Lower leg skin (tissue), 3 donors: ENCODE results near the gene UHRF1.
"Not testable (repeated sequence)": the region's sequence is repeated elsewhere in the genome, so short reads cannot be mapped to it uniquely, and the experiment has no call there.

Source experiments
- POLR2A ChIP-seq, 2 donors: fragments of 450-650 bp; IDR thresholded peaks; one replicate each; pipeline ENCODE4 v1.6.1; 2016 to 2017; ENCODE audit warnings: antibody characterized with exemption in 2 of 2, mild to moderate bottlenecking in 1 of 2, moderate library complexity in 1 of 2
- TF ChIP-seq, protein P1 (sequence below), 3 donors: fragments of 450-650 bp; IDR thresholded peaks; one replicate each; pipeline ENCODE4 v1.5.1; 2016; ENCODE audit warnings: antibody characterized with exemption in 3 of 3, mild to moderate bottlenecking in 3 of 3, moderate library complexity in 2 of 3

DNA sequence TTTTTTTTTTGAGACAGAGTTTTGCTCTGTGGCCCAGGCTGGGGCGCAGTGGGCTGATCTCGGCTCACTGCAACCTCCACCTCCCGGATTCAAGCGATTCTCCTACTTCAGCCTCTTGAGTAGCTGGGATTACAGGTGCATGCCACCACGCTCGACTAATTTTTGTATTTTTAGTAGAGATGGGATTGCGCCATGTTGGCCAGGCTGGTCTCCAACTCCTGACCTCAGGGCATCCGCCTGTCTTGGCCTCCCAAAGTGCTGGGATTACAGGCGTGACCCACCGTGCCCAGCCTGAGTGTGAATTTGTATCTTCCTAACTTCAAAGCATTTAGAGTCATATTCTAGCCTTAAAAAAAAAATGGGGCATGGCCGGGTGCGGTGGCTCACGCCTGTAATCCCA lies 66.3 kb downstream of the UHRF1 start:
- TF ChIP-seq, protein P1, sequence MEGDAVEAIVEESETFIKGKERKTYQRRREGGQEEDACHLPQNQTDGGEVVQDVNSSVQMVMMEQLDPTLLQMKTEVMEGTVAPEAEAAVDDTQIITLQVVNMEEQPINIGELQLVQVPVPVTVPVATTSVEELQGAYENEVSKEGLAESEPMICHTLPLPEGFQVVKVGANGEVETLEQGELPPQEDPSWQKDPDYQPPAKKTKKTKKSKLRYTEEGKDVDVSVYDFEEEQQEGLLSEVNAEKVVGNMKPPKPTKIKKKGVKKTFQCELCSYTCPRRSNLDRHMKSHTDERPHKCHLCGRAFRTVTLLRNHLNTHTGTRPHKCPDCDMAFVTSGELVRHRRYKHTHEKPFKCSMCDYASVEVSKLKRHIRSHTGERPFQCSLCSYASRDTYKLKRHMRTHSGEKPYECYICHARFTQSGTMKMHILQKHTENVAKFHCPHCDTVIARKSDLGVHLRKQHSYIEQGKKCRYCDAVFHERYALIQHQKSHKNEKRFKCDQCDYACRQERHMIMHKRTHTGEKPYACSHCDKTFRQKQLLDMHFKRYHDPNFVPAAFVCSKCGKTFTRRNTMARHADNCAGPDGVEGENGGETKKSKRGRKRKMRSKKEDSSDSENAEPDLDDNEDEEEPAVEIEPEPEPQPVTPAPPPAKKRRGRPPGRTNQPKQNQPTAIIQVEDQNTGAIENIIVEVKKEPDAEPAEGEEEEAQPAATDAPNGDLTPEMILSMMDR (IDR thresholded peaks at IDR 0.05), result not testable (repeated sequence)
- TF ChIP-seq POLR2A (IDR thresholded peaks at IDR 0.05), result not testable (repeated sequence)
